Progenitor cell of endocrine pancreas (in vitro differentiated cells): ENCODE data around the gene NAT16. TPM values are rescaled to one million over a fixed set of nuclear protein-coding genes. Genes with fewer than 3 reads are reported as not detected.

Source experiments
- DNase-seq: peaks from one replicate; pipeline ENCODE4 v3.0.0; 2021; ENCODE audit warnings: low spot score; ENCODE audit not compliant: unreplicated experiment
- H3K27ac Mint-ChIP-seq: 2 replicates; pipeline ENCODE4 v1.8.0; 2021; ENCODE audit warnings: mild to moderate bottlenecking, moderate library complexity, mixed read lengths
- H3K27me3 Mint-ChIP-seq: 2 replicates; pipeline ENCODE4 v1.8.0; 2021; ENCODE audit warnings: mixed read lengths
- H3K36me3 Mint-ChIP-seq: 2 replicates; pipeline ENCODE4 v1.8.0; 2022; ENCODE audit warnings: mixed read lengths; ENCODE audit not compliant: insufficient read depth
- H3K4me1 Mint-ChIP-seq: 2 replicates; pipeline ENCODE4 v1.8.0; 2021; ENCODE audit warnings: low read depth, mixed read lengths
- H3K4me3 Mint-ChIP-seq: 2 replicates; pipeline ENCODE4 v1.8.0; 2021; ENCODE audit warnings: low read depth, mild to moderate bottlenecking, moderate library complexity, mixed read lengths
- H3K9me3 Mint-ChIP-seq: 2 replicates; pipeline ENCODE4 v1.8.0; 2021; ENCODE audit warnings: low read depth, mixed read lengths
- total RNA-seq: library from RNA; stranded (reverse); gene quantifications from 2 replicates; pipeline ENCODE4 v1.2.1, GENCODE V29; 2021
- TF ChIP-seq, protein P1 (sequence below): fragments of 200-600 bp; sonication (generic); IDR thresholded peaks from one replicate; pipeline ENCODE4 v1.5.0; 2021; ENCODE audit warnings: antibody characterized with exemption, mild to moderate bottlenecking; ENCODE audit not compliant: unreplicated experiment

NAT16 gene
- total RNA-seq, 1 donor from 2014 or later: not detected

DNA sequence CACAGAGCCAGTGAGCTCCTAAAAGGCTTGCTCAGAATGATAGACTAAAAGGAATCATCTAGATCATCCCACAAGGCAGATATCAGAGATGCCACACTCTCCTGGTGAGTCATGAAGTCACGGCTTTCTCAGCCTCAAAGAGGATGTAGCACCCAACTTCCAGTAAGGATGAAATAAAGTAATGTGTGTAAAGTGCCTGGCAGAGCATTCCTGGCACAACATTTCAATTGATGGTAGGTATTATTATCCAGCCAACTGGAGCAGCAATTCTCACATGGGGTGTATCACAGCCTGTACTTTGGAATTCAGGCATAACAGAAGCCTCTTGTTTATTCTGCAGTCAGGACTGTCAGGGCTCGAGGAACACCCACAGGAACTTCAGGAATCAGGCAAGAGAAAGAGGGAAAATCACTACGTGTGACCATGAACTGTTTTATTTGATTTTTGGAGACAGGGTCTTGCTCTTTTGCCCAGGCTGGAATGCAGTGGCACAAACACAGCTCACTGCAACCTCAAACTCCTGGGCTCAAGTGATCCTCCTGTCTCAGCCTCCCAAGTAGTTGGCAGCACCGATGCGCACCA, 5.3 kb upstream of the NAT16 start:
- DNase-seq: no peak
- Mint-ChIP-seq H3K4me3 (no peak overlapping the region), H3K36me3 (no peaks in the 10 kb centered on the region), H3K27me3 (peaks cover 41% of the 10 kb centered on the region), H3K4me1 (no peaks in the 10 kb centered on the region), H3K27ac (no peak overlapping the region), H3K9me3 (no peaks in the 10 kb centered on the region)
- TF ChIP-seq, protein P1, sequence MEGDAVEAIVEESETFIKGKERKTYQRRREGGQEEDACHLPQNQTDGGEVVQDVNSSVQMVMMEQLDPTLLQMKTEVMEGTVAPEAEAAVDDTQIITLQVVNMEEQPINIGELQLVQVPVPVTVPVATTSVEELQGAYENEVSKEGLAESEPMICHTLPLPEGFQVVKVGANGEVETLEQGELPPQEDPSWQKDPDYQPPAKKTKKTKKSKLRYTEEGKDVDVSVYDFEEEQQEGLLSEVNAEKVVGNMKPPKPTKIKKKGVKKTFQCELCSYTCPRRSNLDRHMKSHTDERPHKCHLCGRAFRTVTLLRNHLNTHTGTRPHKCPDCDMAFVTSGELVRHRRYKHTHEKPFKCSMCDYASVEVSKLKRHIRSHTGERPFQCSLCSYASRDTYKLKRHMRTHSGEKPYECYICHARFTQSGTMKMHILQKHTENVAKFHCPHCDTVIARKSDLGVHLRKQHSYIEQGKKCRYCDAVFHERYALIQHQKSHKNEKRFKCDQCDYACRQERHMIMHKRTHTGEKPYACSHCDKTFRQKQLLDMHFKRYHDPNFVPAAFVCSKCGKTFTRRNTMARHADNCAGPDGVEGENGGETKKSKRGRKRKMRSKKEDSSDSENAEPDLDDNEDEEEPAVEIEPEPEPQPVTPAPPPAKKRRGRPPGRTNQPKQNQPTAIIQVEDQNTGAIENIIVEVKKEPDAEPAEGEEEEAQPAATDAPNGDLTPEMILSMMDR: no peak

DNA sequence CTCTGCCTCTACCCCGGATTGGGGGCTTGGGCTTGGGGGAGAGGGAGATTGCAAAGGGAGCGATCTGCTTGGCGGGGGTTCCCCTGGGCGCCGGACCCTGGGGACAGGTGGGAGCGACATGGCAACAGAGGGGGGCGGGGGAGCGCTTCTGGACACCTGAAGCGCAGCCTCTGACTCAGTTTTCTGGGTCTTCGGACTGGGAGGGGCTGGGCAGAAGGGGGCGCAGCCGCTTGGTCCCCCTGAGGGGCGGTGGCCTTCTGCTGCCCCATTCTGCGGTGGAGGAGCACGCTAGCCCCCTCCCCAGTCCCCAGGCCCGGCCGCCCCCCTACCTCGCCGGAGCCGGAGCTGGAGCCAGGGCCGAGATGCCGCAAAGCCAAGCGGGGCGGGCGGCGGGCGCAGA, 380 bp downstream of the NAT16 start:
- TF ChIP-seq, protein P1: no peak
- no peak overlapping the region for H3K27ac Mint-ChIP-seq
- H3K4me1 Mint-ChIP-seq: peaks cover 2% of the 10 kb centered on the region
- peaks cover 1% of the 10 kb centered on the region for H3K36me3 Mint-ChIP-seq
- no peaks in the 10 kb centered on the region for H3K9me3 Mint-ChIP-seq
- no peak for DNase-seq
- peaks cover 73% of the 10 kb centered on the region for H3K27me3 Mint-ChIP-seq
- H3K4me3 Mint-ChIP-seq: no peak overlapping the region

DNA sequence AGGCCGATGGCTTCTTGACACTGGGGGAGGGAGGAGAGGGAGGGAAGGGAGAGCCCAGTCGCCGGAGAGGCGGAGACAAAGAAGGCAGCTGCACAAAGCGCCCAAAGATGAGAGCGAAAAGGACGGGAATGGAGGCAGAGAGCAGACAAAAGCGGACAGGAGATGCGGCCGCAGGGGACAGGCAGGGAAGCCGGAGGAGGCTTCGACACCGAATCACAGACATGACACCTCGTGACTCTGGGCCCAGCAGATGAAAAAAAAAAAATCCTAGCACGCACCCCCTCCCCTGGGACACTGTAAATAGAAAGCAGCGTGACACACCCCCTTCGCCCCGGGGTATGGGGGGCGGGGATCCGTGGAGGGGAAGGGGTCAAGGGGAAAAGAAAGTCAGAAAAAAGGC, 976 bp downstream of the NAT16 start:
- Mint-ChIP-seq H3K9me3 (no peaks in the 10 kb centered on the region), H3K27ac (no peak overlapping the region), H3K36me3 (peaks cover 1% of the 10 kb centered on the region), H3K27me3 (peaks cover 75% of the 10 kb centered on the region), H3K4me3 (no peak overlapping the region), H3K4me1 (peaks cover 2% of the 10 kb centered on the region)
- DNase-seq: no peak
- TF ChIP-seq, protein P1: no peak

DNA sequence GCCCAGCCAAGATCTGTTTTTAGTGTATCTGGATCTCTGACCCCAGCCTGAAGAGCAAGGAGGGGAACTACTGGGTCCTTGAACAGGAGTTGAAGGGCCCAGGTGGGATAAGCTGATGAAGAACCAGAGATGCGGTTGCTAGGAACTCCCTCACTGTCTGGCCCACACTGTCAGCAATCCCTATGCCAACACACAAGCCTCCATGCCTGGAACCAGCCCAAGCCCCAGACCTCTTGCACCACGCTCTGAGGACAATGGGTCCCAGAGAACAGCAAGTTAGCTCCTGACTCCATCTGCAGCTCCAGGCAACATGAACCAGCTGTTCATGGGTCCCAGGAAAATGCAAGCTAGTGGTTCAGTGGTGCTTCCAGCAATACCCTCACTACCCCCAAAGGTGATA, 2.4 kb downstream of the NAT16 start:
- no peak overlapping the region for H3K27ac Mint-ChIP-seq
- no peaks in the 10 kb centered on the region for H3K9me3 Mint-ChIP-seq
- peaks cover 2% of the 10 kb centered on the region for H3K4me1 Mint-ChIP-seq
- TF ChIP-seq, protein P1: no peak
- H3K4me3 Mint-ChIP-seq: no peak overlapping the region
- no peak for DNase-seq
- peaks cover 87% of the 10 kb centered on the region for H3K27me3 Mint-ChIP-seq
- peaks cover 1% of the 10 kb centered on the region for H3K36me3 Mint-ChIP-seq

DNA sequence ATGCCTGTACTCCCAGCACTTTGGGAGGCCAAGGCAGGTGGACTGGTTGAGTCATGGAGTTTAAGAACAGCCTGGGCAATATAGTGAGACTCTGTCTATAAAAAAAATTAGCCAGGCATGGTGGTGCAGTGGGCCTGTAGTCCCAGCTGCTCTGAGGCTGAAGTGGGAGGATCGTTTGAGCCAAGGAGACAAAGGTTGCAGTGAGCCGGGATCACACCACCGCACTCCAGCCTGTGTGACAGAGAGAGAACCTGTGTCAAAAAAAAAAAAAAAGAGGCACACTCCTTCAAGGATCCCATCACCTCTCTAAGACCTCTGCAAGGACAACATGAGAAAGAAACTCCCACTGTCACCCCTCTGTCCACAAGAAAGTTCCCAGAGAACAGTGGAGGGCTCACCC, 4.4 kb downstream of the NAT16 start:
- TF ChIP-seq, protein P1: no peak
- DNase-seq: no peak
- H3K27me3 Mint-ChIP-seq: peaks cover 89% of the 10 kb centered on the region
- no peak overlapping the region for H3K27ac Mint-ChIP-seq
- H3K9me3 Mint-ChIP-seq: no peaks in the 10 kb centered on the region
- H3K4me3 Mint-ChIP-seq: no peak overlapping the region
- H3K36me3 Mint-ChIP-seq: peaks cover 1% of the 10 kb centered on the region
- peaks cover 2% of the 10 kb centered on the region for H3K4me1 Mint-ChIP-seq
